GM23248 (cell line): ENCODE measurements around the gene SGMS1. TPM values are rescaled to one million over a fixed set of nuclear protein-coding genes. Genes with fewer than 3 reads are reported as not detected.
"Not testable (repeated sequence)": the region's sequence is repeated elsewhere in the genome, so short reads cannot be mapped to it uniquely, and the experiment has no call there.

Experiments
- DNase-seq: peaks from one replicate; pipeline ENCODE4 v3.0.0-alpha.2; 2015
- H2AFZ ChIP-seq: fragments of 200-600 bp; sonication (generic); 2 replicates; pipeline ENCODE4 v1.6.1; 2016; ENCODE audit warnings: antibody characterized with exemption
- H3F3A ChIP-seq: fragments of 200-600 bp; sonication (generic); 2 replicates; pipeline ENCODE4 v1.6.1; 2016; ENCODE audit warnings: mild to moderate bottlenecking, antibody characterized with exemption, mixed run types; ENCODE audit not compliant: insufficient read depth
- H3K27ac ChIP-seq: fragments of 200-600 bp; sonication (generic); 2 replicates; pipeline ENCODE4 v1.5.1; 2016; ENCODE audit warnings: mild to moderate bottlenecking
- H3K27me3 ChIP-seq: fragments of 200-600 bp; sonication (generic); replicated peaks from 2 replicates; pipeline ENCODE4 v1.6.1; 2016; ENCODE audit warnings: mild to moderate bottlenecking; ENCODE audit not compliant: insufficient read depth
- H3K36me3 ChIP-seq: fragments of 200-600 bp; sonication (generic); 2 replicates; pipeline ENCODE4 v1.6.1; 2016; ENCODE audit warnings: low read depth, mild to moderate bottlenecking
- H3K4me1 ChIP-seq: fragments of 200-600 bp; sonication (generic); 2 replicates; pipeline ENCODE4 v1.6.1; 2016; ENCODE audit warnings: mild to moderate bottlenecking; ENCODE audit not compliant: insufficient read depth
- H3K4me2 ChIP-seq: fragments of 200-600 bp; sonication (generic); one replicate; pipeline ENCODE4 v1.6.1; 2016; ENCODE audit warnings: mild to moderate bottlenecking; ENCODE audit not compliant: unreplicated experiment
- H3K4me3 ChIP-seq: fragments of 200-600 bp; sonication (generic); 2 replicates; pipeline ENCODE4 v1.5.1; 2016; ENCODE audit warnings: mild to moderate bottlenecking
- H3K79me2 ChIP-seq: fragments of 200-600 bp; sonication (generic); 2 replicates; pipeline ENCODE4 v1.6.1; 2016; ENCODE audit warnings: mild to moderate bottlenecking; ENCODE audit not compliant: insufficient read depth
- H3K9ac ChIP-seq: fragments of 200-600 bp; sonication (generic); 2 replicates; pipeline ENCODE4 v1.6.1; 2016; ENCODE audit warnings: mild to moderate bottlenecking
- H3K9me2 ChIP-seq: fragments of 200-600 bp; sonication (generic); 2 replicates; pipeline ENCODE4 v1.6.1; 2016; ENCODE audit warnings: mixed run types, mild to moderate bottlenecking, moderate library complexity; ENCODE audit not compliant: insufficient read depth
- H3K9me3 ChIP-seq: fragments of 200-600 bp; sonication (generic); one replicate; pipeline ENCODE4 v1.6.1; 2017; ENCODE audit warnings: low read depth
- H4K20me1 ChIP-seq: fragments of 200-600 bp; sonication (generic); 2 replicates; pipeline ENCODE4 v1.6.0; 2016; ENCODE audit not compliant: insufficient read depth
- EZH2 ChIP-seq: fragments of 200-600 bp; sonication (generic); IDR thresholded peaks from 2 replicates; pipeline ENCODE4 v1.6.1; 2018; ENCODE audit warnings: antibody characterized with exemption, mild to moderate bottlenecking; ENCODE audit not compliant: insufficient read depth, poor library complexity, severe bottlenecking
- EZH2phosphoT487 ChIP-seq: fragments of 200-600 bp; sonication (generic); IDR thresholded peaks from 2 replicates; pipeline ENCODE4 v1.6.1; 2018; ENCODE audit warnings: antibody characterized with exemption, moderate library complexity, mild to moderate bottlenecking, low read depth; ENCODE audit not compliant: insufficient read depth
- WGBS, 2 experiments: methylation state at CpG; one replicate each; pipeline ENCODE4 v1.1.6; 2015 to 2017; ENCODE audit warnings: low lambda C conversion rate in 2 of 2, low coverage in 1 of 2; ENCODE audit errors: missing lambda C conversion rate in 2 of 2; 5-methylcytosine and 5-hydroxymethylcytosine counted together
- in situ Hi-C: fragments of 300-500 bp; cut with MboI; formaldehyde crosslinking; loops from 2 replicates; pipeline ENCODE4 v1.15.0; 2020
- polyA plus RNA-seq: library from polyadenylated mRNA; unstranded; fragments of >200 nt; fragmentation: Nextera tagmentation; extraction: Ambion mirVana; gene quantifications from 2 replicates; pipeline ENCODE4 v1.2.1, GENCODE V29; 2016
- total RNA-seq: library from RNA; depleted of rRNA; stranded (reverse); fragments of >200 nt; shearing (Covaris generic); gene quantifications from 2 replicates; pipeline ENCODE4 v1.2.3, GENCODE V29; 2014

Gene SGMS1
- total and polyA plus RNA-seq, 2 experiments from 2014 or later, result 22.7 to 53.6 TPM

DNA sequence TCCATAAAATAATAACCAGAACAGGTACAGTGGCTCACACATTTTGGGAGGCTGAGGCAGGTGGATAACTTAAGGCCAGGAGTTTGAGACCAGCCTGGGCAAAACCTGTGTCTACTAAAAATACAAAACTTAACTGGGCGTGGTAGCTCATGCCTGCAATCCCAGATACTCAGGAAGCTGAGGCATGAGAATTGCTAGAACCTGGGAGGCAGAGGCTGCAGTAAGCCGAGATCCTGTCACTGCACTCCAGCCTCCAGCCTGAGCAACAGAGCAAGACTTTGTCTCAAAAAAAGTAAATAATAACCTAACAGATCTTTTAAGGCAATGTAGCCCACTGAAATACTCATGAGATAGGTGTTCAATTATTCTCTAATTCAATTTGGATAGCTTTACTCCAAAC, 265.3 kb downstream of the SGMS1 start:
- H4K20me1 ChIP-seq, result no peaks in the 10 kb centered on the region
- H3K27me3 ChIP-seq, result no peaks in the 10 kb centered on the region
- no peak overlapping the region for H3K9ac ChIP-seq
- H3K4me3 ChIP-seq, result no peak overlapping the region
- H3K9me2 ChIP-seq, result no peaks in the 10 kb centered on the region
- in situ Hi-C loops, result no loop called here
- peaks cover 71% of the 10 kb centered on the region for H3K79me2 ChIP-seq
- peaks cover 13% of the 10 kb centered on the region for H3K4me1 ChIP-seq
- H3K4me2 ChIP-seq, result no peak overlapping the region
- no peak overlapping the region for H3K27ac ChIP-seq
- no peak overlapping the region for H2AFZ ChIP-seq
- H3K9me3 ChIP-seq, result no peaks in the 10 kb centered on the region
- TF ChIP-seq EZH2phosphoT487, result no peak
- TF ChIP-seq EZH2, result no peak
- DNase-seq, result no peak
- H3F3A ChIP-seq, result no peaks in the 10 kb centered on the region
- 94 to 97% methylated on average over 2 of the region's 2 CpGs for WGBS, 2 experiments
- no peaks in the 10 kb centered on the region for H3K36me3 ChIP-seq

DNA sequence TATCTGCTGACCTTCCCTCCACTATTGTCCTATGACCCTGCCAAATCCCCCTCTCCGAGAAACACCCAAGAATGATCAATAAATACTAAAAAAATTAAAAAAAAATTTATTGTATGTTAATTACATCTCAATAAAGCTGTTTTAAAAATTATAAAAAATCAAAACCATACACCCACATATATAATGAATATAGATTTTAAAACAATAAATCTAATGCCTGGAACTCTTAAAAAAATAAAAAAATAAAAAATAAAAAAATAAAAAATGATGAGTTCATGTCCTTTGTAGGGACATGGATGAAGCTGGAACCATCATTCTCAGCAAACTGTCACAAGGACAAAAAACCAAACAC, 267.3 kb downstream of the SGMS1 start:
- H4K20me1 ChIP-seq, H3K4me1 ChIP-seq, H3K9ac ChIP-seq, H3K27ac ChIP-seq, H3K36me3 ChIP-seq, H3K27me3 ChIP-seq, in situ Hi-C loops, DNase-seq, H3F3A ChIP-seq, H3K9me2 ChIP-seq, H3K9me3 ChIP-seq, H3K4me2 ChIP-seq, H2AFZ ChIP-seq, H3K4me3 ChIP-seq: not testable (repeated sequence)
- WGBS, 2 experiments, result 100% methylated on average over 1 of the region's 1 CpG
- peaks cover 74% of the 10 kb centered on the region for H3K79me2 ChIP-seq

DNA sequence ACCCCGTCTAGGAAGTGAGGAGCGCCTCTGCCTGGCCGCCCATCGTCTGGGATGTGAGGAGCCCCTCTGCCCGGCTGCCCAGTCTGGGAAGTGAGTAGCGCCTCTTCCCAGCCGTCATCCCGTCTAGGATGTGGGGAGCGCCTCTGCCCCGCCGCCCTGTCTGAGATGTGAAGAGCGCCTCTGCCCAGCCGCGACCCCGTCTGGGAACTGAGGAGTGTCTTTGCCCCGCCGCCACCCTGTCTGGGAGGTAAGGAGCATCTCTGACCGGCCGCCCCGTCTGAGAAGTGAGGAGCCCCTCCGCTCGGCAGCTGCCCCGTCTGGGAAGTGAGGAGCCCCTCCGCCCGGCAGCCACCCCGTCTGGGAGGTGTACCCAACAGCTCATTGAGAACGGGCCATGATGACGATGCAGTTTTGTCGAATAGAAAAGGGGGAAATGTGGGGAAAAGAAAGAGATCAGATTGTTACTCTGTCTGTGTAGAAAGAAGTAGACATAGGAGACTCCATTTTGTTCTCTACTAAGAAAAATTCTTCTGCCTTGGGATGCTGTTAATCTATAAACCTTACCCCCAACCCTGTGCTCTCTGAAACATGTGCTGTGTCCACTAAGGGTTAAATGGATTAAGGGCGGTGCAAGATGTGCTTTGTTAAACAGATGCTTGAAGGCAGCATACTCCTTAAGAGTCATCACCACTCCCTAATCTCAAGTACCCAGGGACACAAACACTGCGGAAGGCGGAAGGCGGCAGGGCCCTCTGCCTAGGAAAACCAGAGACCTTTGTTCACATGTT, 267.9 kb downstream of the SGMS1 start:
- H3K27me3 ChIP-seq, in situ Hi-C loops, H3K36me3 ChIP-seq, H3K9ac ChIP-seq, H3K4me2 ChIP-seq, H2AFZ ChIP-seq, DNase-seq, H3K4me3 ChIP-seq, H3K9me3 ChIP-seq, H4K20me1 ChIP-seq, H3K9me2 ChIP-seq, H3K4me1 ChIP-seq, H3F3A ChIP-seq, H3K27ac ChIP-seq: not testable (repeated sequence)
- peaks cover 74% of the 10 kb centered on the region for H3K79me2 ChIP-seq
- 97 to 98% methylated on average over 22 to 33 of the region's 33 CpGs for WGBS, 2 experiments

DNA sequence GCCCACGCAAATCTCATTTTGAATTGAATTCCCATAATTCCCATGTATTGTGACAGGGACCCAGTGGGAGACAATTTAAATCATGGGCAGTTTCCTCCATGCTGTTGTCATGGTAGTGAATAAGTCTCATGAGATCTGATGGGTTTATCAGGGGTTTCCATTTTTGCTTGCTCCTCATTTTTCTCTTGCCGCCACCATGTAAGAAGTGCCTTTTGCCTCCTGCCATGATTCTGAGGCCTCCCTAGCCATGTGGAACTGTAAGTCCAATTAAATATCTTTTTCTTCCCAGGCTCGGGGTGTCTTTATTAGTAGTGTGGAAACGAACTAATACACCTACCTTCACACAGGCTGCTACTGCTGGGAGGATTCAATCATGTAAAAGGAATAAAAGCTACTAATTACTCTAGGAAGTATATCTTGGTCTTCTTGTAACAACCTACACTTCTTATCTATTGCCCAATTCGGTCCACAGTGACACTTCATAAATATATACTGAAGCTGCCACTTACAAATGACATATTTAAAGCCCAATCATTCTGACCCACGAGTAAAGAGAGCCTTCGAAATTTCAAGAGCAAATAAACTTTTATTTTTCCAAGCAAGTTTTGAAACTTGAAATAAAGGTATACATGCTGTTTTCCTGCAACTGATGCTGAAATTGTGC, 272.1 kb downstream of the SGMS1 start:
- Histone ChIP-seq H3K36me3 (no peaks in the 10 kb centered on the region), H3K4me2 (no peak overlapping the region), H2AFZ (no peak overlapping the region), H3K9me3 (no peaks in the 10 kb centered on the region), H3K27me3 (no peaks in the 10 kb centered on the region), H3K4me3 (no peak overlapping the region), H3K9me2 (no peaks in the 10 kb centered on the region), H3F3A (no peaks in the 10 kb centered on the region), H3K9ac (no peak overlapping the region), H3K79me2 (peaks cover 75% of the 10 kb centered on the region), H4K20me1 (no peaks in the 10 kb centered on the region; the same call in 1 of the 2 replicates), H3K4me1 (no peaks in the 10 kb centered on the region), H3K27ac (no peak overlapping the region)
- DNase-seq, result no peak
- WGBS, 2 experiments, result 92% methylated on average over 7 of the region's 7 CpGs
- in situ Hi-C loops, result no loop called here
- TF ChIP-seq EZH2phosphoT487 (no peak), EZH2 (no peak)
